Medulla oblongata (tissue), 1 donor: Measurements from ENCODE around the gene BCL2L2.
"Not testable (repeated sequence)": the region's sequence is repeated elsewhere in the genome, so short reads cannot be mapped to it uniquely, and the experiment has no call there.

ENCODE experiments used
- DNase-seq: peaks from one replicate; pipeline ENCODE4 v3.0.0-alpha.2; 2015; ENCODE audit errors: extremely low spot score

Gene BCL2L2

GRCh38 chr14:23306412-23307145 lies at the start of gene BCL2L2:
TSS of gene BCL2L2 (plus strand) at chr14:23306833. CDS start at chr14:23307768, 935 bp downstream.
- DNase-seq = peak; percentile 93

GRCh38 chr14:23258256-23258655 lies 48.4 kb upstream of the BCL2L2 start:
- no peak for DNase-seq

- DNase-seq = no peak
These were observed 47.2 kb upstream of the BCL2L2 start for GRCh38 chr14:23259426-23259825.

- not testable (repeated sequence) for DNase-seq
These were observed 45.8 kb upstream of the BCL2L2 start for GRCh38 chr14:23260849-23261248.

GRCh38 chr14:23269193-23269592 lies 37.4 kb upstream of the BCL2L2 start:
- no peak for DNase-seq

- no peak for DNase-seq
These were observed 31.2 kb upstream of the BCL2L2 start for GRCh38 chr14:23275412-23275811.

GRCh38 chr14:23277189-23277588 lies 29.4 kb upstream of the BCL2L2 start:
- no peak for DNase-seq

GRCh38 chr14:23277928-23278327 lies 28.7 kb upstream of the BCL2L2 start:
- DNase-seq = not testable (repeated sequence)

- DNase-seq = no peak
These were observed 25.4 kb upstream of the BCL2L2 start for GRCh38 chr14:23281247-23281646.

- no peak for DNase-seq
These were observed 21.7 kb upstream of the BCL2L2 start for GRCh38 chr14:23284654-23285529.

- DNase-seq = peak; percentile 58
These were observed 21.1 kb upstream of the BCL2L2 start for GRCh38 chr14:23285530-23286019.

GRCh38 chr14:23286020-23286901 lies 20.4 kb upstream of the BCL2L2 start, which contains the start of gene HOMEZ:
TSS of gene HOMEZ (minus strand) at chr14:23286132. CDS start at chr14:23285952, 180 bp downstream.
- peak; percentile 98 for DNase-seq

- peak; percentile 25 for DNase-seq
These were observed 19.6 kb upstream of the BCL2L2 start for GRCh38 chr14:23286902-23287479.

GRCh38 chr14:23294734-23295561 lies 11.7 kb upstream of the BCL2L2 start:
- peak; percentile 78 for DNase-seq

GRCh38 chr14:23296012-23296777 lies 10.4 kb upstream of the BCL2L2 start:
- peak; percentile 40 for DNase-seq

- peak; percentile 17 for DNase-seq
These were observed 9.5 kb upstream of the BCL2L2 start for GRCh38 chr14:23297096-23297495.

GRCh38 chr14:23297611-23298277 lies 8.9 kb upstream of the BCL2L2 start:
- DNase-seq = no peak

GRCh38 chr14:23299211-23299957 lies 7.2 kb upstream of the BCL2L2 start:
- DNase-seq = peak; percentile 86
